H9 (cell line): ENCODE measurements around the gene LEMD1. TPM values are rescaled to one million over a fixed set of nuclear protein-coding genes. Genes with fewer than 3 reads are reported as not detected.

Experiments
- DNase-seq: peaks from one replicate; pipeline ENCODE4 v3.0.0-alpha.2; 2017
- H2AFZ ChIP-seq: one replicate; pipeline ENCODE4 v1.6.1; 2013; ENCODE audit warnings: mild to moderate bottlenecking, low read length, control low read depth, moderate library complexity
- H2AK5ac ChIP-seq: 2 replicates; pipeline ENCODE4 v1.6.1; 2013; ENCODE audit warnings: low read length, control low read depth, mixed read lengths; ENCODE audit not compliant: insufficient read length
- H2BK120ac ChIP-seq: one replicate; pipeline ENCODE4 v1.6.1; 2013; ENCODE audit warnings: low read depth, mild to moderate bottlenecking, low read length, control low read depth, inconsistent platforms; ENCODE audit not compliant: poor library complexity, severe bottlenecking
- H2BK12ac ChIP-seq: 2 replicates; pipeline ENCODE4 v1.6.1; 2013; ENCODE audit warnings: low read length, control low read depth, mixed read lengths, low read depth; ENCODE audit not compliant: insufficient read length
- H2BK15ac ChIP-seq: 2 replicates; pipeline ENCODE4 v1.6.1; 2013; ENCODE audit warnings: low read depth, low read length, control low read depth
- H2BK20ac ChIP-seq: one replicate; pipeline ENCODE4 v1.6.1; 2013; ENCODE audit warnings: low read depth, mild to moderate bottlenecking, low read length, control low read depth, inconsistent platforms; ENCODE audit not compliant: poor library complexity, severe bottlenecking
- H2BK5ac ChIP-seq: 2 replicates; pipeline ENCODE4 v1.6.1; 2013; ENCODE audit warnings: low read length, control low read depth, mixed read lengths; ENCODE audit not compliant: insufficient read length
- H3K14ac ChIP-seq: 2 replicates; pipeline ENCODE4 v1.6.1; 2013; ENCODE audit warnings: low read length, control low read depth; ENCODE audit not compliant: insufficient read depth
- H3K18ac ChIP-seq: 2 replicates; pipeline ENCODE4 v1.6.1; 2013; ENCODE audit warnings: low read depth, mild to moderate bottlenecking, mixed read lengths, low read length, control low read depth; ENCODE audit not compliant: insufficient read length
- H3K23ac ChIP-seq: 2 replicates; pipeline ENCODE4 v1.6.1; 2013; ENCODE audit warnings: low read length, control low read depth, mixed read lengths, low read depth; ENCODE audit not compliant: insufficient read length
- H3K23me2 ChIP-seq: 2 replicates; pipeline ENCODE4 v1.6.1; 2013; ENCODE audit warnings: low read depth, mild to moderate bottlenecking, mixed read lengths, low read length, control low read depth; ENCODE audit not compliant: insufficient read length, poor library complexity, severe bottlenecking
- H3K27ac ChIP-seq: 2 replicates; pipeline ENCODE4 v1.5.1; 2013; ENCODE audit warnings: low read length, control low read depth, mixed read lengths, low read depth; ENCODE audit not compliant: insufficient read length
- H3K27me3 ChIP-seq: 2 replicates; pipeline ENCODE4 v1.6.1; 2013; ENCODE audit warnings: low read length, control low read depth, inconsistent platforms; ENCODE audit not compliant: insufficient read depth
- H3K4ac ChIP-seq: 2 replicates; pipeline ENCODE4 v1.6.1; 2013; ENCODE audit warnings: low read depth, mild to moderate bottlenecking, control low read depth, inconsistent platforms, low read length, moderate library complexity
- H3K4me1 ChIP-seq: 2 replicates; pipeline ENCODE4 v1.6.1; 2013; ENCODE audit warnings: low read length, control low read depth, inconsistent platforms; ENCODE audit not compliant: insufficient read depth
- H3K4me2 ChIP-seq: 2 replicates; pipeline ENCODE4 v1.6.1; 2013; ENCODE audit warnings: low read length, control low read depth, mixed read lengths; ENCODE audit not compliant: insufficient read length, insufficient read depth
- H3K56ac ChIP-seq: 2 replicates; pipeline ENCODE4 v1.6.1; 2013; ENCODE audit warnings: low read depth, mild to moderate bottlenecking, mixed read lengths, low read length, control low read depth; ENCODE audit not compliant: insufficient read length
- H3K79me1 ChIP-seq: 2 replicates; pipeline ENCODE4 v1.6.1; 2013; ENCODE audit warnings: low read depth, mild to moderate bottlenecking, moderate library complexity, low read length, control low read depth, inconsistent platforms; ENCODE audit not compliant: insufficient read depth, poor library complexity, severe bottlenecking
- H3K79me2 ChIP-seq: 2 replicates; pipeline ENCODE4 v1.6.1; 2013; ENCODE audit warnings: low read length, control low read depth, inconsistent platforms; ENCODE audit not compliant: insufficient read depth
- H3K9ac ChIP-seq: 2 replicates; pipeline ENCODE4 v1.6.1; 2013; ENCODE audit warnings: low read length, control low read depth, mixed read lengths; ENCODE audit not compliant: insufficient read length; ENCODE audit errors: extremely low read depth
- H3K9me3 ChIP-seq: one replicate; pipeline ENCODE4 v1.6.1; 2013; ENCODE audit warnings: low read depth, low read length, inconsistent platforms; ENCODE audit not compliant: control insufficient read depth
- H3T11ph ChIP-seq: one replicate; pipeline ENCODE4 v1.6.1; 2013; ENCODE audit warnings: mild to moderate bottlenecking, low read length, control low read depth, inconsistent platforms
- H4K20me1 ChIP-seq: one replicate; pipeline ENCODE4 v1.6.1; 2013; ENCODE audit not compliant: control insufficient read depth, insufficient read length, insufficient read depth
- H4K5ac ChIP-seq: 2 replicates; pipeline ENCODE4 v1.6.1; 2013; ENCODE audit warnings: low read depth, mild to moderate bottlenecking, mixed read lengths, low read length, control low read depth; ENCODE audit not compliant: insufficient read length
- H4K8ac ChIP-seq: replicated peaks from 2 replicates; pipeline ENCODE4 v1.6.1; 2013; ENCODE audit warnings: low read length, control low read depth, mixed read lengths, low read depth; ENCODE audit not compliant: insufficient read length
- H4K91ac ChIP-seq: 2 replicates; pipeline ENCODE4 v1.6.1; 2013; ENCODE audit warnings: low read depth, mild to moderate bottlenecking, moderate library complexity, mixed read lengths, low read length, control low read depth; ENCODE audit not compliant: insufficient read length
- H3K27ac Mint-ChIP-seq, 3 experiments: 2 replicates in 2 of 3; 3 replicates in 1 of 3; pipeline ENCODE4 v1.8.0; 2020 to 2021; ENCODE audit warnings: mixed read lengths in 3 of 3, mild to moderate bottlenecking in 1 of 3, moderate library complexity in 1 of 3
- H3K27me3 Mint-ChIP-seq: 2 replicates; pipeline ENCODE4 v1.8.0; 2021; ENCODE audit warnings: low read depth, mild to moderate bottlenecking, moderate library complexity, mixed read lengths
- H3K36me3 Mint-ChIP-seq, 3 experiments: 2 replicates in 2 of 3; 3 replicates in 1 of 3; pipeline ENCODE4 v1.8.0; 2020 to 2021; ENCODE audit warnings: low read depth in 3 of 3, mixed read lengths in 3 of 3; ENCODE audit not compliant: insufficient read depth in 1 of 3
- H3K4me1 Mint-ChIP-seq, 2 experiments: 2 replicates each; pipeline ENCODE4 v1.8.0; 2020; ENCODE audit warnings: mixed read lengths in 2 of 2
- H3K4me3 Mint-ChIP-seq, 2 experiments: 2 replicates in 1 of 2; 3 replicates in 1 of 2; pipeline ENCODE4 v1.8.0; 2020 to 2021; ENCODE audit warnings: mild to moderate bottlenecking in 2 of 2, mixed read lengths in 2 of 2, moderate library complexity in 1 of 2
- H3K9me3 Mint-ChIP-seq, 2 experiments: 2 replicates in 1 of 2; 3 replicates in 1 of 2; pipeline ENCODE4 v1.8.0; 2020; ENCODE audit warnings: mild to moderate bottlenecking in 2 of 2, mixed read lengths in 2 of 2, moderate library complexity in 1 of 2
- WGBS: extraction: QIAGEN DNeasy Blood & Tissue Kit; methylation state at CpG from one replicate; pipeline ENCODE4 v1.1.7; 2013; ENCODE audit warnings: missing lambda C conversion rate, low lambda C conversion rate, mixed read lengths; ENCODE audit not compliant: insufficient read length; ENCODE audit errors: extremely low coverage; 5-methylcytosine and 5-hydroxymethylcytosine counted together
- total RNA-seq: library from RNA; stranded (reverse); gene quantifications from 2 replicates; pipeline ENCODE4 v1.2.1, GENCODE V29; 2021
- TF ChIP-seq, protein P1 (sequence below): fragments of 200-600 bp; sonication (generic); conservative IDR thresholded peaks from 3 replicates; pipeline ENCODE4 v1.8.0; 2021; ENCODE audit warnings: antibody characterized with exemption, mild to moderate bottlenecking

The LEMD1 gene
- total RNA-seq, 1 experiment from 2014 or later = 11.8 TPM

DNA sequence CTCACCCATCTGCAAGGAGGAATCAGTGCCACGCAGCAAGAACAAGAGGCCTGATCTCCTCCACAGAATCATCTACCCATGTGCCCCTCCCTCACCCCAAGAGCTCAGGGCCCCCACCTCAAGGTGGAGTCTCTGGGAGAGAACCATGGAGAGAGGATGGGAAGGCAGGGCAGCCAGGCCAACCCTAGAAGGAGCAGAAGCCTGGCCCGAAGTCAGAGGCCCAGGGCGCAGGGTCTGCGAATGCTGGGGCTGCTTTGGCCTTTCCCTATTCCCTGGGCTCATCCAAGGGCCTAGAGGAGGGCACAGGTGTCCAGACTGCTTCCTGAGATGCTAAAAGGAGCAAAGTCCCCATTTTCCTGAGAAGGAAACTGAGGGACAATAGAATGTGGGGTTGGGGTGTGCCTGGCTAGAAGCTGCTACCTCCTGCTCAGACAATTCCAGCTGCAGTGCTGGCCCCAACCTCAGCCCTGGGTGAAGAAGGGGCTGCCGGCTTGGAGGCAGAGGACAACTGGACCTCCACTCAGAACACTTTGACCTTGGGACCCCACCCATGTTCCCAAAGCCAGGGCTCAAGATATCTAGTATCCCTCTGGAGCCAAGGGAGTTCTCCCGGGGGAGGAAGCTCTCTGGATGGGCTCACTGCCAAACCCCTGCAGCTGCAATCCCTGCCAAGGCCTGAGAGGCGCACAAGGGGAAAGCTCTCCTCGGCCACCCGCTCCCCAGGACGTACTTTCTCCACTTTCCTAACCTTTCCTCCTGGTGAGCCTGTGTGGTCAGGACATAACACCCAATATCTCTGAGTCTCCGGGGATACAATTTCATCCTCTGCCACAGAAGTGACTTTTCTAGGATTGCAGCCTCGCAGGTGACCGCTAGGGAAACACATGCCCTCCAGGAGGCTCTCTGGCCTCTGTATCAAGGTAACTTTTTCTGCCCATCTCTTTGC, 16.6 kb upstream of the LEMD1 start:
- Mint-ChIP-seq H3K4me1 (peaks cover 49 to 66% of the 10 kb centered on the region in 2 experiments), H3K27me3 (peaks cover 38% of the 10 kb centered on the region), H3K27ac (no peak overlapping the region; a peak in 1 of 7 replicates), H3K4me3 (no peak overlapping the region), H3K36me3 (peaks cover 0 to 5% (median 0%) of the 10 kb centered on the region in 3 experiments; a peak in 4 of 7 replicates), H3K9me3 (no peaks in the 10 kb centered on the region)
- Histone ChIP-seq H3K56ac (no peak overlapping the region), H2BK12ac (no peak overlapping the region), H2AFZ (no peak overlapping the region), H3K27me3 (no peaks in the 10 kb centered on the region), H2BK20ac (no peak overlapping the region), H3K23ac (no peak overlapping the region), H3K4me2 (no peak overlapping the region), H3K4me1 (peaks cover 22% of the 10 kb centered on the region; the same call in 1 of the 2 replicates), H2BK15ac (no peak overlapping the region), H3K9ac (no peak overlapping the region), H3K4ac (no peak overlapping the region), H3K79me1 (no peaks in the 10 kb centered on the region), H3K23me2 (no peaks in the 10 kb centered on the region), H4K8ac (no peak overlapping the region), H2BK5ac (no peak overlapping the region), H3K18ac (no peak overlapping the region), H3T11ph (no peak overlapping the region), H2BK120ac (no peak overlapping the region), H4K20me1 (no peaks in the 10 kb centered on the region), H3K14ac (no peak overlapping the region), H4K91ac (no peak overlapping the region), H3K27ac (no peak overlapping the region), H3K9me3 (no peaks in the 10 kb centered on the region), H4K5ac (no peak overlapping the region), H3K79me2 (no peaks in the 10 kb centered on the region), H2AK5ac (no peak overlapping the region)
- WGBS = no CpG with 5 or more reads among the region's 13 CpGs
- DNase-seq = no peak
- TF ChIP-seq, protein P1, sequence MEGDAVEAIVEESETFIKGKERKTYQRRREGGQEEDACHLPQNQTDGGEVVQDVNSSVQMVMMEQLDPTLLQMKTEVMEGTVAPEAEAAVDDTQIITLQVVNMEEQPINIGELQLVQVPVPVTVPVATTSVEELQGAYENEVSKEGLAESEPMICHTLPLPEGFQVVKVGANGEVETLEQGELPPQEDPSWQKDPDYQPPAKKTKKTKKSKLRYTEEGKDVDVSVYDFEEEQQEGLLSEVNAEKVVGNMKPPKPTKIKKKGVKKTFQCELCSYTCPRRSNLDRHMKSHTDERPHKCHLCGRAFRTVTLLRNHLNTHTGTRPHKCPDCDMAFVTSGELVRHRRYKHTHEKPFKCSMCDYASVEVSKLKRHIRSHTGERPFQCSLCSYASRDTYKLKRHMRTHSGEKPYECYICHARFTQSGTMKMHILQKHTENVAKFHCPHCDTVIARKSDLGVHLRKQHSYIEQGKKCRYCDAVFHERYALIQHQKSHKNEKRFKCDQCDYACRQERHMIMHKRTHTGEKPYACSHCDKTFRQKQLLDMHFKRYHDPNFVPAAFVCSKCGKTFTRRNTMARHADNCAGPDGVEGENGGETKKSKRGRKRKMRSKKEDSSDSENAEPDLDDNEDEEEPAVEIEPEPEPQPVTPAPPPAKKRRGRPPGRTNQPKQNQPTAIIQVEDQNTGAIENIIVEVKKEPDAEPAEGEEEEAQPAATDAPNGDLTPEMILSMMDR = peak; percentile 60
